Stimulated activated CD4-positive, alpha-beta T cell treated with anti-CD3 and anti-CD28 coated beads, Interleukin-12 subunit alpha, Interleukin-12 subunit beta, amount 100 ng/mL, for 48 hours (primary cell): Measurements from ENCODE around the gene PAX7.

Experiments used
- DNase-seq, 3 donors: peaks; one replicate each; pipeline ENCODE4 v3.0.0-alpha.2; 2020; ENCODE audit warnings: low read depth in 2 of 3, low spot score in 1 of 3

PAX7 gene

DNA sequence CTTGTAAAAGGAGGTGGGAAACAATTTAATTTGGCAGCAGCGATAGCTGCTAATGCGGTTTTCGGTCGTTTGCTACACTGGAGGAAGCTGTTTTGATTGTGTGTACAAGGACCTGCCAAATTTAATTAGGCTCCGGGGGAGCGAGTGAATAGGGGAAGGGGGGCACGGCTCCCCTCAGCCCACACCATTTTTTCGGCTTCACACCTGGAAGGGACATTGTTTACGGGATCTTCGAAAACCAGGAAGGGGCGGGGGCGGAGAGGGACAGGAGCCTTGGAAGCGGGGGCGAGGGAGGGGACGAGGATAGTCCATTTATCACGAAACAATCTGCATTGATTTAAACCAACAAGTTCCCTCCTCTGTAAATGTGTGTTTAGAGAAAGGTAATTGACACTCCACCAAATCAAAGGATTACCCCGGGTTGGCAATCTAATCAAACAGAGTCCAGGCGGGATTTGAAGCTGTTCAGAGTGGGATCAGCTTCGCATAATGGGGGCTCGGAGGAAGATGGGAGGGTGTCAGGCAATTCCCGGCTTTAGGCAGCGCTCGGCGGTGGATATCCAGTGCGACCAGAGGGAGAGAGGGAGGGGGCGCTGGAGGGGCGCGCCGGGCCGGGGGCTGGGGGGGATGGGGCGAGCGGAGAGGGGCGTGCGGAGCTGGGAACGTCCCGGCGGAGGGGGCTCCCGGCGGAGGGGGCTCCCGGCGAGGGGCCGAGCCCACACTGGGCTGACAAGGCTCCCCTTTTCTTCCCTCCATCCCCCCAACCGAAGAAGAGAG is 9.8 kb downstream of the PAX7 start:
- DNase-seq, result no peak

- DNase-seq, result no peak
Measured at GRCh38 chr1:18641005-18641941, 10.6 kb downstream of the PAX7 start.

- no peak for DNase-seq
Measured at GRCh38 chr1:18642278-18643095, 11.8 kb downstream of the PAX7 start.

DNA sequence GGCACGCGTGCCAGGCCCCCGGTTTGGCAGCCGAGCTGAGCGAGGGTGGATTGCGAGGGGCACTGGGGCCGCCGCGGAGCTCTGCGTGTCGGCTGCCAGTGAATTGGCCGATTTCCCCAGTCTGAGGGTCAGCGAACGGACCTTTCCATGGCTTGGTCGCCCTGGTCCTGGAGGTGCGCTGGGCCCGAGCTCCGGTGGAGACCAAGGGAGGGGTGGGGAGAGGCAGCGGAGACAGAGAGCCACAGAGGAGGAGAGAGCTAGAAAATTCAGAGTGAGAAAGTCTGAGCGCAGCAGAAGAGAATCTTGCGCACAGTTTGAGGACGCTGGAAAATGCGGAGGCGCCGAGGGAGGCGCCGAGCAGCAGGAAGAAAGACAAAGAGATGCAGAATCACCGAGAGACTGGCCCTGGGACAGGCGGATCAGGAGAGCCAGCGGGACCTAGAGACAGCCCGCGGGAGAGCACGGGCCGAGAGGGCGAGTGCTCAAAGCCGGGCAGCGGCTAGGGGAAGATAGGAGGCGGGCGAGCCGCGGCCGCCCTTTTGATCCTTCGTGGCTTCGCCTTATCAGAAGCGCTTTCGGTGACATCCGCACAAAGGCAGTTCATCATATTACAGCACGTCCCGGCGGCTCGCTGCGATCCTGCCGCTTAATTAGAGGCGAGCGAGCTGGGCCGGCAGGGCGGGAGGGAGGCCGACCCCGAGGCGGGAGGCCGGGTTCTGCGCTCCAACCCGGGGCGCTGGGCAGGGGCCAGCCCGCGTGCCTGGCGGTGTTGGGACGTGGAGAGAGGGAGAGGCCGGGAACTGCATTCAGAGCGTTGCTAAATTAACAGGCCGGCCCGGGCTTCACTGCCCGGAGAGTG is 12.7 kb downstream of the PAX7 start:
- no peak for DNase-seq

- no peak for DNase-seq
Measured at GRCh38 chr1:18644013-18644399, 13.4 kb downstream of the PAX7 start.

DNA sequence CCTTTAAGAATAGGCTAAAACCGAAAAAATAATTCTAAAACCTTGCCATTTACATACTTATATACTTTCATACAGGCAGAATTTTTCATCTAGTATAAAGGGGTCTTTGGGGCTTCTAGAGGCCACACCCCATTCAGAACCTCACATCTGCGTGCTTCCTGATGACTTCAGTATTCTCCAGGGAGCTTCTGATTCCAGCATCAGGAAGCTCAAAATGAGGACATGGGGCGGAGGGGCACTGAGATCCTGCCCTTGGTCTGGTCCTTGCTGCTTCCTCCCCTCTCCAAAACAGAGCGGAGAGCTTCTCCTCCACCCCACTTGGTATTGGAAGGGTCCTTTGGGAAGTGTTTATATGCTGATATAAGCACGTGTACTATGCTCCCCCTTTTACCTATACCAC is 13.8 kb downstream of the PAX7 start:
- DNase-seq, result no peak

DNA sequence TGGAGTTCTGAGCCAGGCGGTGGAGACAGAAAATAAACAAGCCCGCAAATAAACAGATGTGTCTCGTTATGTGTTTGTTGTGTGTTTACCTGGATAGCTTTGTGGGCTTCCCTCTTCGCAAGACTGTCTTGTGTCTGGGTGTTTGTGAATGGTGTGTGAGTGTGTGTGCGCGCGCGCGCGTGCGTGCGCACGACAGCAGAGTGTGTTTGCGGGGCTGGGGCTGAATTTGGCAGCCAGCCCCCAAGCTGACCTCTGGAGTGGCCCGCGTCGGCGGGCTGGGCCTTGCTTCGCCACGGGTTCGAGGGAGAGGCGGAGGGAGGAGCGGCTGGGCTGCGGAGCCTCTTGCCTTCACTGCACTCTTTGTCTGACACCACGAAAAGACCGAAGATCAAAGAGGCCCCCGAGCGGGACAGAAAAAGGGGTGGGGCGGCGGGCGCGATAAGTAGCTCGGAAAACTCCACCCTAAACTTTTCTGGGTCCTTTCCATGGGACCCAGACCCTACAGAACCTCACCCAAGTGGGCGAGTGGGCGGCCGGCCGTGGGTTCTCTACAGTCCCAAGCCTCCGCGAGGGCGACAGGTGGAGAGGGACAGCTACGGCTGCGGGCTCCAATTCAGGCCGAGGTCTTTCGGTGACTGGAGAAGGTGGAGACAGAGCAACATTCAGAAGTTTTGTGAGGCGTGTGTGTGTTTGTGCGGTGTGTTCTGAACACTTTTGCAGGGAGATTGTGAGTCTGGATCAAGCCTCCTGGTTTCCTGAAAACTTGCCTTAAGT is 14.5 kb downstream of the PAX7 start:
- DNase-seq, result no peak

DNA sequence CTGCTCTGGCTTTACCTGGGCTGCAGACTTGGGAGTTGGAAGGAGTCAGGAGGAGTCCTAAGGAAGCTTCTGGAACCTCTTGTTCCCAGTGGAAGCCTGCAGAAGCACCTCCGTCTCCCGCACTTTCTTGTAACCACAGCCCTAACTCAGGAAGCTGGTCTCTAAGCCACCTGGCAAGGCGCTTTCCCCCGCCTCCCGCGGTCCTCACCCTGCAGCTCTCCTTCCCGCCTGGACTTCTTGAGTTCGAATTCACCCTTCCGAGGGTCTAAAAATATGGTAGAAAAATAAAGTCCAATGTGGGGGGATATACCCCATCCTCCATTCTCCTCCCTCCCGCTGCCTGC is 15.1 kb downstream of the PAX7 start:
- no peak for DNase-seq

- no peak for DNase-seq
Measured at GRCh38 chr1:18646091-18646785, 15.6 kb downstream of the PAX7 start.

DNA sequence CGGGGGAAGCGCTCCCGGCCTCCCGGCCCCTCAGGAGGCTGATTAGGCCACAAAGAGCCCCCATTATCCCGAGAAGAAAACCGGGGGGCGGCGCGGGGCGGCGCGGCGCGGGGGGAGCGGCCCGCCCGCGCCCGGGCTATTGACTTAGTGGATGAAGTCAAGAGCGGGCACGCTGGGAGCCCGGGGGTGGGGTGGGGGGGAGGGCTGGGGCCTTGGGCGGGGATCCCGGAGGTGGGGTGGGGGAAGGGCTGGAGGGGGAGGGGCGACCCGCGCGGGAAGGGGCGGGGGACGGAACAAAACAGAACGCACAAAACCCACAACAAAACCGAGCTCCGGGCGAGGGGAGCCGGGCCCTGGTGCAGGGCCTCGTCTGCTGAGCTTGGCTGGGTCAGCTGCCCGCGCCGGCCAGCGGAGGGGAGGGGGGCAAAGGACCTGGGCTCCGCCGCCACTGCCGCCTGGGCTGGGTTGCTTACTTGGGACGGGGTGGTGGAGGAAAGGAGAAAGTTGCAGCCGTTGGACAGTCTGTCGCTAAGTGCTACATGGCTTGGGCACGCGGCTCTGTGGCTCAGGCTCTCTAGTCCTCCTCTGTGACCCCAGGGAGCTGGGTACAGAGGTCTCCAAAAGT is 16.3 kb downstream of the PAX7 start:
- DNase-seq, result no peak

- DNase-seq, result no peak
Measured at GRCh38 chr1:18647681-18648214, 17.1 kb downstream of the PAX7 start.

DNA sequence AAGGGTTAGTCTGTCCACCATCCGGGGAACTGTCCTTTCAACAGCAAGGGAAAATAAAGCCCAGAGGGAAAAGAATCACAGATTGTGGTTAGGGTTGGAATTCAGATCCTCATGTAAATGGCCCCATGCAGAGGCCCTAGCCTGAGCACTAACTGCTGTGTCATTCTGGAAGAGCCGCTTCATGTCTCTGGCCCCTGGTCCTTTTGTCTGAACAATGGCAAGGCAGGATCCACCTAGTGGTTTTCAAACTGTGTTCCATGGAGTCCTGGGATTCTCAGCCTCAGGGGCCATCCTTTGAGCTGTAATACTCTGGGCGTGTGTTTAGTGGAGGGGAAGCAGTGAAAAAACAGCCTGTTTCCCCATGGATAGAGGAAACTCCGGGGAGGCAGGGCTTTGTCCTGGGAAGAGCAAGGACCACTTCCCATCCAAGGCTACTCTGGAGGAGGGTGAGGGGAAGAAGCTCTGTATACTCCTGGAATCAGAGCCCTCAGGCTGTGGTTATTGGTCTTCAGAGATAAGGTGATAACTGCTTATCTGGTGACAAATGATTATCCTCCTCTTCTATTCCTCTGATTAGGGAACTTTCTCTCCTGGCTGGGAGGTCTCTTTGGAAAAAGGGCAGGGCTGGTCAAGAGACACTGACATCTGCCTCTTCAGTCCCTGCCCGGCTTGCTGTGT is 19.2 kb downstream of the PAX7 start:
- DNase-seq, result no peak

GRCh38 chr1:18651713-18652112 is 21.1 kb downstream of the PAX7 start:
- no peak for DNase-seq

GRCh38 chr1:18652791-18653190 is 22.1 kb downstream of the PAX7 start:
- no peak for DNase-seq

- no peak for DNase-seq
Measured at GRCh38 chr1:18653367-18653766, 22.7 kb downstream of the PAX7 start.

DNA sequence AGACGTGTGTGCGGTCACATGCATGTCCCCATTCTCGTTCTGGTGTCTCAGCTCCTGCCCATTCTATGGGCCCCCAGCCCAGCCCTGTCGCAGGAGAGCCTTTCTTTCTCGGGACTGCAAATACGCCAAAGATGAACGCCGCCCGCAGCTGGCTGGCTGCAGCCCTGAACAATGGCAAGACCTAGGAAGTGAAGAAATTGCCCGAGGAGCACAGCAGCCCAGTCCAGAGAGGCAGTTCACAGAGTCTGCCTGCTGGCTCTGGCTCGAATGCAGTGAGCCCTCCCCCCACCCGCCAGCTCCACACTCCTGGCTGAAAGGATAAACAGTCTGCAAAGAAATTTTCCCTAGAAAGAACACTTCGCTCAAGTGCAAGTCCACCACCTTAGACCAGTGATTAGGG is 23.3 kb downstream of the PAX7 start:
- DNase-seq, result no peak

DNA sequence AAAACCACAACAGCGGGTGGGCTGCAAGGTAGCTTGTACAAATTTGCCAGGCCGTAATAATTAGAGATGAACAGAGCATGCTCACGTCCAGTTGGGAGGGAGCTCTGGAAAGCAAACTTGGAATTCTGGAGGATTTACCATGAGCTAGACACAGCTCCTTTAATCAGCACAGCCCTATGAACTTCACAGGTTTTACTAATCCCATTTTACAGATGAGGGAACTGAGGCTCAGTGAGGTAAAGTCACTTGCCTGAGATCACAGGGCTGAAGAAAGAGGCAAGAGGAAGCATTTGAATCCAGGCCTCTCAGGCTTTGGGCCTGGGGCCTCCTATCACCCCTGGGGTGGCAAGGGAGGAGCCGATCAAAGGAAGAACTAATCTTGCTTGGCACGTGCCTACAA is 24.0 kb downstream of the PAX7 start:
- DNase-seq, result no peak
